ENCODE data around the gene SLC39A7.

GRCh38 chr6:33201935-33202334 lies 1.3 kb downstream of the SLC39A7 start:
- TF ChIP-seq CTCF (IDR thresholded peaks at IDR 0.05) (no peak), POLR2A (IDR thresholded peaks at IDR 0.05) (no peak)
